Upper lobe of left lung (tissue), 4 donors: Measurements from ENCODE around the gene PDE6A.

Experiments
- CTCF ChIP-seq, 6 experiments: fragments of 450-650 bp in 4 of 6; fragments of 200-600 bp in 2 of 6; sonication (generic) in 2 of 6; IDR thresholded peaks; one replicate each; pipeline ENCODE4 v1.5.1; 2016 to 2019; ENCODE audit warnings: antibody characterized with exemption in 6 of 6
- POLR2A ChIP-seq, 4 donors: fragments of 450-650 bp; IDR thresholded peaks; one replicate each; pipeline ENCODE4 v1.5.1; 2016 to 2017; ENCODE audit warnings: antibody characterized with exemption in 4 of 4, mild to moderate bottlenecking in 2 of 4

DNA sequence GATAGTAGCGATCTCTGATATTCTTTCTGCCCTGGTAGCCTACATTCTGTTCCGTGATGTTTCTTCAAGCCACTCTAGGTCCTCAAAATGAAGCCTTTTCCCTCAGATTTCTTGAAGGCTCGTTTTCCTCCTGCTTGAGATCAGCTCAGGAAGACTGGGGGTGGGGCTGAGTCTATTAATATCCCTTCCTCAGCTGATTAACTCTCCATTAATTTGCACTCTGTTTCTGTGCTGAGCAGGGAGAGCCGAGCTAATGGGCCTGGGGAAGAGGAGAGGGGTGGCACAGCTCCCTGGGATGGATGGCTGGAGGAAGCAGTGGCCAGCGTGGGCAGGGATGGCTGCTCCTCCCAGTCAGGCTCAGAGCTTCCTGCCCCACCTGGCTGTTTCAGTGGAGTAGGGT lies 121.2 kb downstream of the PDE6A start:
- TF ChIP-seq CTCF (IDR thresholded peaks at IDR 0.05) = no peak
- no peak for TF ChIP-seq POLR2A (IDR thresholded peaks at IDR 0.05)
